ENCODE measurements around the gene ZFAND3.
"Not testable (repeated sequence)": the region's sequence is repeated elsewhere in the genome, so short reads cannot be mapped to it uniquely, and the experiment has no call there.

Gene ZFAND3

GRCh38 chr6:37988696-37989095, 169.2 kb downstream of the ZFAND3 start:
- no peak for DNase-seq
- Mint-ChIP-seq H3K4me1 (no peaks in the 10 kb centered on the region), H3K9me3 (no peaks in the 10 kb centered on the region), H3K27me3 (no peaks in the 10 kb centered on the region), H3K36me3 (no peaks in the 10 kb centered on the region), H3K4me3 (no peak overlapping the region), H3K27ac (no peak overlapping the region)
- CTCF ChIA-PET, result no interaction called here

DNA sequence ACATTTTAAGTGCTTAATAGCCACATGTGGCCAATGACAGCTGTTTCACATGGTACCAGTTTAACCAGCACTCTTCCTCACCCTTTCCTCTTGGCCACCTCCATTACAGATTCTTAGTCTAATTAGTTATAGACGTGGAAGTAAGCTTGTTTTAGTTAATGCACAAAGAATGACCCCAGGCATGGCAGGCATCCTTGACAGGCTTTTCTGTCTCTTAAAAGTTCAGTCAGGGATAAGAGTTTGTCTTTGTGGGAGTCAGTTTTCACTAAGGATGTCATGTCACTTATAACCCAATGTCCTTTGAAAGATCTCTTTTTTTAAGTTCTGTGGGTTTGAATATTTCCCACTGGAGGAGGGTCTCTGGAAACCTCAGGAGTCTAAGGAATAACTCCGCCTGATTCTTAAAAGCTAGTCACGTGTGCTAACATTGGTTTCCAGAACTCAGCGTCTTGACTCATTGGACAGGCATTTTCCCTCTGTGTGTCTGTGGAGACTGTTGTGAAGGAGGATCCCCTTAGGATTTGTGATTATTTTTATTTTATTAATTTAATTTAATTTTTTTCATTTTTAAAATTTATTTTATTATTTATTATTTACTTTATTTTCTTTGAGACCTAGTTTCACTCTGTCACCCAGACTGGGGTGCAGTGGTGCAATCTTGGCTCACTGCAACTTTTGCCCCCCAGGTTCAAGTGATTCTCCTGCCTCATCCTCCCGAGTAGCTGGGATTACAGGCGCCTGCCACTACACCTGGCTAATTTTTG, 171.4 kb downstream of the ZFAND3 start:
- Mint-ChIP-seq H3K36me3 (no peaks in the 10 kb centered on the region), H3K27ac (no peak overlapping the region), H3K4me3 (no peak overlapping the region), H3K9me3 (no peaks in the 10 kb centered on the region), H3K27me3 (no peaks in the 10 kb centered on the region), H3K4me1 (no peaks in the 10 kb centered on the region)
- DNase-seq, result no peak
- CTCF ChIA-PET, result no interaction called here

GRCh38 chr6:37992749-37993148, 173.2 kb downstream of the ZFAND3 start:
- H3K27me3 Mint-ChIP-seq, result no peaks in the 10 kb centered on the region
- no peak overlapping the region for H3K4me3 Mint-ChIP-seq
- DNase-seq, result no peak
- H3K36me3 Mint-ChIP-seq, result no peaks in the 10 kb centered on the region
- no peaks in the 10 kb centered on the region for H3K4me1 Mint-ChIP-seq
- no peak overlapping the region for H3K27ac Mint-ChIP-seq
- no peaks in the 10 kb centered on the region for H3K9me3 Mint-ChIP-seq
- CTCF ChIA-PET, result no interaction called here

- H3K4me1 Mint-ChIP-seq, H3K27me3 Mint-ChIP-seq, H3K4me3 Mint-ChIP-seq, H3K27ac Mint-ChIP-seq, H3K9me3 Mint-ChIP-seq, CTCF ChIA-PET, H3K36me3 Mint-ChIP-seq, DNase-seq: not testable (repeated sequence)
These were observed 173.7 kb downstream of the ZFAND3 start for GRCh38 chr6:37993194-37993593.

GRCh38 chr6:37993596-37993995, 174.1 kb downstream of the ZFAND3 start:
- Mint-ChIP-seq H3K27me3 (no peaks in the 10 kb centered on the region), H3K9me3 (no peaks in the 10 kb centered on the region), H3K27ac (no peak overlapping the region), H3K4me1 (no peaks in the 10 kb centered on the region), H3K4me3 (no peak overlapping the region), H3K36me3 (no peaks in the 10 kb centered on the region)
- DNase-seq, result no peak
- CTCF ChIA-PET, result no interaction called here

DNA sequence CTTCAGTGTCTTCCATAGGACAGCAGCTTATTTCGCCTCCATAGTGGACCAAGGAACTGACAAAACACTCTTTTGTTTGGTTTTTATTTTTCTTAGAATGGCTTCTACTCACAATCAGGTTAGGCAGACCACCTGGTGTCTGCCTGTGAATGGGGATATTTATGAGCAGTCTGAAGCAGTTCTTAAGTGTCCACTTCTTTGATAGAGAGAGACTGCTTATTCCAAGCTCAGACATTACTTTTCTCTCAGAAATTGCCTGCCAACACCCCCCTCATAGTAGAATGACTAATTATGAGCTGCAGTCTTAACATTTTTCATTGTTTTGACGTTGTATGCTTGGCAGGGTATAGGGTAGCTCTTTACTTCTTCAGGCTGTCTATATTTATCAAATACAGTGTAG, 174.7 kb downstream of the ZFAND3 start:
- no peaks in the 10 kb centered on the region for H3K27me3 Mint-ChIP-seq
- H3K9me3 Mint-ChIP-seq, result no peaks in the 10 kb centered on the region
- CTCF ChIA-PET, result no interaction called here
- no peak for DNase-seq
- H3K27ac Mint-ChIP-seq, result no peak overlapping the region
- H3K4me3 Mint-ChIP-seq, result no peak overlapping the region
- H3K4me1 Mint-ChIP-seq, result no peaks in the 10 kb centered on the region
- no peaks in the 10 kb centered on the region for H3K36me3 Mint-ChIP-seq

GRCh38 chr6:37998366-37998765, 178.8 kb downstream of the ZFAND3 start:
- Mint-ChIP-seq H3K9me3 (peaks cover 2% of the 10 kb centered on the region), H3K27ac (no peak overlapping the region), H3K36me3 (no peaks in the 10 kb centered on the region), H3K4me1 (no peaks in the 10 kb centered on the region), H3K27me3 (no peaks in the 10 kb centered on the region), H3K4me3 (no peak overlapping the region)
- CTCF ChIA-PET, result no interaction called here
- no peak for DNase-seq

DNA sequence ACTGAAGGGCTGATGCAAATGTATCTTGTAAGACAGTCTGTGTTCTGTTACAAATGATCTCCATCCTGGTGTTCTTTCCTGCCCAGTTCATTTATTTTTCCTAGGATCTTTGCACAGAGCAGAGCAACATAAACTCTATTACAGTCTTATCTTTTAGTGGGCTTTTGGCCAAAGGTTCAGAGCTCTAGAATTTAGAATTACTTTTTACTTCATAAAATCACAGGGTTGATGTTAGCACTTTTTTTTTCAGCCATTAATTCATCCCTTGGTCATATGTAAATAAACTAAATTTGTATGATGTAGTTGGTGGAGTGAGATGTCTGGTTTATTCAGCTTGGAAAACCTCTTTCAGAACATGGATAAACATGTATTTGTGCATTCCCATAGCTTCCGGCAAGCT, 181.9 kb downstream of the ZFAND3 start:
- H3K4me3 Mint-ChIP-seq, result no peak overlapping the region
- H3K27me3 Mint-ChIP-seq, result no peaks in the 10 kb centered on the region
- H3K36me3 Mint-ChIP-seq, result no peaks in the 10 kb centered on the region
- CTCF ChIA-PET, result no interaction called here
- peaks cover 2% of the 10 kb centered on the region for H3K9me3 Mint-ChIP-seq
- no peak overlapping the region for H3K27ac Mint-ChIP-seq
- DNase-seq, result no peak
- H3K4me1 Mint-ChIP-seq, result no peaks in the 10 kb centered on the region

GRCh38 chr6:38004908-38005307, 185.4 kb downstream of the ZFAND3 start:
- no peaks in the 10 kb centered on the region for H3K27me3 Mint-ChIP-seq
- CTCF ChIA-PET, result no interaction called here
- H3K4me1 Mint-ChIP-seq, result no peaks in the 10 kb centered on the region
- H3K36me3 Mint-ChIP-seq, result no peaks in the 10 kb centered on the region
- no peak overlapping the region for H3K27ac Mint-ChIP-seq
- no peak overlapping the region for H3K4me3 Mint-ChIP-seq
- no peak for DNase-seq
- peaks cover 2% of the 10 kb centered on the region for H3K9me3 Mint-ChIP-seq

GRCh38 chr6:38011937-38012336, 192.4 kb downstream of the ZFAND3 start:
- Mint-ChIP-seq H3K4me1 (no peaks in the 10 kb centered on the region), H3K27me3 (no peaks in the 10 kb centered on the region), H3K27ac (no peak overlapping the region), H3K36me3 (no peaks in the 10 kb centered on the region), H3K9me3 (peaks cover 3% of the 10 kb centered on the region), H3K4me3 (no peak overlapping the region)
- CTCF ChIA-PET, result interaction anchor here (0.7 to 1.2 kb wide), 4 partner anchors 10 to 72 kb away, joined by 3 read pairs; no protein-coding TSS in a partner anchor
- DNase-seq, result no peak

DNA sequence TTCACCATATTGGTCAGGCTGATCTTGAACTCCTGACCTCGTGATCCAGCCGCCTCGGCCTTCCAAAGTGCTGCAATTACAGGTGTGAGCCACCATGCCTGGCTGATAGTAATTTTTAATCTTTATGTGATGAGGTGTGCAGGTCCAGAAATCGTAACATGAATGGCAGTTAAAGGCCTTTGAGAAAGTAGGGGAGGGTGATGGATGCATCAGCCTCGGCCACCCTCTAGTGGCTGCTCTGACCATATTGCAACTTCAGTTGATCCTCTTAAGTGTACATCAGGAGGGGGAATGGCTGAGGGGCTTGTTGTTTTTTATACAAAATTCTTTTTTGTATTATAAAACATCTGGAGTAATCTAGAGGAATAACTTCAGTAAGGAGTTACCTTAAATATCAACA, 193.0 kb downstream of the ZFAND3 start:
- H3K4me1 Mint-ChIP-seq, result no peaks in the 10 kb centered on the region
- CTCF ChIA-PET, result interaction anchor here (1.2 kb wide), 1 partner anchor 10 kb away, joined by 3 read pairs; no protein-coding TSS in a partner anchor
- H3K4me3 Mint-ChIP-seq, result no peak overlapping the region
- peak; percentile 24 for DNase-seq
- H3K27ac Mint-ChIP-seq, result no peak overlapping the region
- H3K27me3 Mint-ChIP-seq, result no peaks in the 10 kb centered on the region
- no peaks in the 10 kb centered on the region for H3K36me3 Mint-ChIP-seq
- peaks cover 3% of the 10 kb centered on the region for H3K9me3 Mint-ChIP-seq

DNA sequence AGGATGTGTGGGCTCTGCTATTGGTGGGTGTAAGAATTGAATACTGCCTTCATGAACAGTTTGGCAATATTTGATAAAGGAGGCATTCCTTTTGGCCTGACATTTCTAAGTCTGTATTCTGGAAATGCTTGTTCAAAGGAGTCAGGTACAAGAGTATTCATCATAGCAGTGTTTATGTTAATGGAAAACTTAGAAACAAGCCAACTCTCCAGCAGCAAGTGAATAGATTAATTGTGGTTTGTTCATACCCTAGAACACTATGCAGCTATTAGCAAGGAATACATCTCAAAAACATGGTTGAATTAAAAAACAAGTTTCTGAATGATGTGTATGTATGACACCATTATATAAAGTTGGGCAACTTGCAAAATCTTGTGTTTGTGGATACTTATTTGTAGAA, 195.8 kb downstream of the ZFAND3 start:
- CTCF ChIA-PET, result no interaction called here
- no peak overlapping the region for H3K27ac Mint-ChIP-seq

GRCh38 chr6:38016824-38017223, 197.3 kb downstream of the ZFAND3 start:
- H3K27ac Mint-ChIP-seq, result no peak overlapping the region
- H3K27me3 Mint-ChIP-seq, result no peaks in the 10 kb centered on the region
- DNase-seq, result no peak
- H3K4me1 Mint-ChIP-seq, result no peaks in the 10 kb centered on the region
- no peak overlapping the region for H3K4me3 Mint-ChIP-seq
- CTCF ChIA-PET, result interaction anchor here (0.9 to 1.2 kb wide), 2 partner anchors 17 to 226 kb away, joined by 3 read pairs; no protein-coding TSS in a partner anchor
- no peaks in the 10 kb centered on the region for H3K36me3 Mint-ChIP-seq
- no peaks in the 10 kb centered on the region for H3K9me3 Mint-ChIP-seq

More for the DNA sequence above, 195.8 kb downstream of the ZFAND3 start:
- Mint-ChIP-seq H3K9me3 (peaks cover 3% of the 10 kb centered on the region), H3K4me3 (no peak overlapping the region), H3K4me1 (no peaks in the 10 kb centered on the region), H3K36me3 (no peaks in the 10 kb centered on the region), H3K27me3 (no peaks in the 10 kb centered on the region)
- no peak for DNase-seq

DNA sequence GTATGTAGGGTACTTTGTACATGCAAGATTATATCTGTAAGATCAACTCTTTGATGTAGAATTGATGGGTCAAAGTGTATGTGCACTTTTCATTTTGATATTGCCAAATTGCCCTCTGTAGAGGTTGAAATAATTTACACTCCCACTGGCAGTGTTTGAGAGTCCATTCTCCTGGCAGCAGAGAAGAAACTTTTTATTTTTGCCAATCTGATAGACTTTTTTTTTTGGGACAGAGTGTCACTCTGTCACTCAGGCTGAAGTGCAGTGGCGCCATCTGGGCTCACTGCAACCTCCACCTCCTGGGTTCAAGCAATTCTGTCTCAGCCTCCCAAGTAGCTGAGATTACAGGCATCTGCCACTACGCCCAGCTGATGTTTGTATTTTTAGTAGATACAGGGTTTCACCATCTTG, 199.2 kb downstream of the ZFAND3 start:
- H3K4me3 Mint-ChIP-seq, result no peak overlapping the region
- H3K4me1 Mint-ChIP-seq, result no peaks in the 10 kb centered on the region

DNA sequence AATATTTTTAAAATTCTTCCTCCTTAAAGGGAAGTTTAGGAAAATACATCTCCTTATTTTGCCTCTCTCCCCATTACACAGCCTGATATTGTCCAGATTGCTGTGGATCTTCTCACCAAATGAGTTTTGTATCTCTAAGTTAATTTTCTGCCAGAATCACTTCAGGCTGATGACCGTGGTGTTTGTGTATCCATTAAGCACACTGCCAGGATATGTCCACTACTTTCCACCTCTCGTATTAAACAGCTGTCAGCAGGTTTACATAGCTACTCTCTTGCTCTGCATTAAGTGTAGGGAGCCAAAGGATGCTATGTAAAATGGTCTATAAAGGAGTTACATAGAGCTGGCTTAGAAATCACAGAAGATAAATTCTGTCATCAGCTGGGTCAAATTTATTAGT, 201.1 kb downstream of the ZFAND3 start:
- CTCF ChIA-PET, result interaction anchor here (0.8 to 1.2 kb wide), 2 partner anchors 8 to 21 kb away, joined by 3 read pairs; no protein-coding TSS in a partner anchor
- Mint-ChIP-seq H3K36me3 (peaks cover 3% of the 10 kb centered on the region), H3K4me3 (no peak overlapping the region), H3K4me1 (no peaks in the 10 kb centered on the region), H3K27ac (no peak overlapping the region), H3K9me3 (peaks cover 4% of the 10 kb centered on the region), H3K27me3 (no peaks in the 10 kb centered on the region)
- no peak for DNase-seq

More for the DNA sequence above, 199.2 kb downstream of the ZFAND3 start:
- no peak for DNase-seq
- H3K27me3 Mint-ChIP-seq, result no peaks in the 10 kb centered on the region
- H3K36me3 Mint-ChIP-seq, result no peaks in the 10 kb centered on the region
- CTCF ChIA-PET, result no interaction called here
- H3K27ac Mint-ChIP-seq, result peak overlapping the region; percentile 20
- H3K9me3 Mint-ChIP-seq, result no peaks in the 10 kb centered on the region
